Activated naive CD8-positive, alpha-beta T cell treated with anti-CD3 and anti-CD28 coated beads for 36 hours (primary cell): ENCODE measurements around the gene DMAC2. TPM values are rescaled to one million over a fixed set of nuclear protein-coding genes. Genes with fewer than 3 reads are reported as not detected.
"Not testable (repeated sequence)": the region's sequence is repeated elsewhere in the genome, so short reads cannot be mapped to it uniquely, and the experiment has no call there.

Experiments used
- DNase-seq: peaks from one replicate; pipeline ENCODE4 v3.0.0; 2021
- H3K27ac Mint-ChIP-seq: one replicate; pipeline ENCODE4 v1.8.0; 2022; ENCODE audit warnings: mild to moderate bottlenecking, moderate library complexity, mixed read lengths
- H3K27me3 Mint-ChIP-seq: one replicate; pipeline ENCODE4 v1.8.0; 2022; ENCODE audit warnings: mild to moderate bottlenecking, mixed read lengths
- H3K36me3 Mint-ChIP-seq: one replicate; pipeline ENCODE4 v1.8.0; 2021; ENCODE audit warnings: mild to moderate bottlenecking, mixed read lengths
- H3K4me1 Mint-ChIP-seq: one replicate; pipeline ENCODE4 v1.8.0; 2021; ENCODE audit warnings: mixed read lengths
- H3K4me3 Mint-ChIP-seq: one replicate; pipeline ENCODE4 v1.8.0; 2022; ENCODE audit warnings: mild to moderate bottlenecking, moderate library complexity, mixed read lengths
- H3K9me3 Mint-ChIP-seq: one replicate; pipeline ENCODE4 v1.8.0; 2022; ENCODE audit warnings: mixed read lengths
- total RNA-seq, 2 experiments: library from RNA; stranded (reverse); gene quantifications; one replicate each; pipeline ENCODE4 v1.2.3, GENCODE V29; 2021

DMAC2 gene
- total RNA-seq, 2 experiments from 2014 or later: 54.5 to 63.0 TPM

- Mint-ChIP-seq H3K4me3 (no peak overlapping the region), H3K36me3 (peaks cover 10% of the 10 kb centered on the region), H3K27ac (no peak overlapping the region), H3K9me3 (no peaks in the 10 kb centered on the region), H3K27me3 (no peaks in the 10 kb centered on the region), H3K4me1 (peaks cover 22% of the 10 kb centered on the region)
- no peak for DNase-seq
Observed at GRCh38 chr19:41403181-41403970, 36.3 kb downstream of the DMAC2 start.

GRCh38 chr19:41402010-41402409 lies 37.7 kb downstream of the DMAC2 start:
- no peak overlapping the region for H3K4me3 Mint-ChIP-seq
- no peaks in the 10 kb centered on the region for H3K27me3 Mint-ChIP-seq
- peaks cover 10% of the 10 kb centered on the region for H3K36me3 Mint-ChIP-seq
- no peaks in the 10 kb centered on the region for H3K9me3 Mint-ChIP-seq
- no peak for DNase-seq
- H3K4me1 Mint-ChIP-seq: peaks cover 28% of the 10 kb centered on the region
- no peak overlapping the region for H3K27ac Mint-ChIP-seq

- Mint-ChIP-seq H3K9me3 (no peaks in the 10 kb centered on the region), H3K27ac (no peak overlapping the region), H3K4me3 (no peak overlapping the region), H3K36me3 (peaks cover 10% of the 10 kb centered on the region), H3K27me3 (no peaks in the 10 kb centered on the region), H3K4me1 (peaks cover 29% of the 10 kb centered on the region)
- no peak for DNase-seq
Observed at GRCh38 chr19:41401483-41401882, 38.2 kb downstream of the DMAC2 start.

- peak overlapping the region; percentile 39 for H3K4me3 Mint-ChIP-seq
Observed at GRCh38 chr19:41399525-41399924, 40.2 kb downstream of the DMAC2 start.

GRCh38 chr19:41399091-41399490 lies 40.6 kb downstream of the DMAC2 start:
- Mint-ChIP-seq H3K27ac (no peak overlapping the region), H3K4me1 (peaks cover 43% of the 10 kb centered on the region), H3K27me3 (no peaks in the 10 kb centered on the region), H3K9me3 (no peaks in the 10 kb centered on the region), H3K4me3 (peak overlapping the region; percentile 98), H3K36me3 (peaks cover 17% of the 10 kb centered on the region)
- no peak for DNase-seq

More at GRCh38 chr19:41399525-41399924, 40.2 kb downstream of the DMAC2 start:
- Mint-ChIP-seq H3K36me3 (peaks cover 17% of the 10 kb centered on the region), H3K9me3 (no peaks in the 10 kb centered on the region), H3K27me3 (no peaks in the 10 kb centered on the region), H3K4me1 (peaks cover 43% of the 10 kb centered on the region), H3K27ac (no peak overlapping the region)
- no peak for DNase-seq

GRCh38 chr19:41398598-41398997 lies 41.1 kb downstream of the DMAC2 start:
- peaks cover 17% of the 10 kb centered on the region for H3K36me3 Mint-ChIP-seq
- peak overlapping the region; percentile 98 for H3K4me3 Mint-ChIP-seq
- peaks cover 43% of the 10 kb centered on the region for H3K4me1 Mint-ChIP-seq
- H3K27ac Mint-ChIP-seq: peak overlapping the region; percentile 99
- H3K27me3 Mint-ChIP-seq: no peaks in the 10 kb centered on the region
- DNase-seq: no peak
- H3K9me3 Mint-ChIP-seq: no peaks in the 10 kb centered on the region

- Mint-ChIP-seq H3K36me3 (peaks cover 15% of the 10 kb centered on the region), H3K9me3 (no peaks in the 10 kb centered on the region), H3K27me3 (no peaks in the 10 kb centered on the region), H3K4me3 (peak overlapping the region; percentile 98), H3K4me1 (peaks cover 42% of the 10 kb centered on the region), H3K27ac (peak overlapping the region; percentile 99)
- DNase-seq: no peak
Observed at GRCh38 chr19:41398050-41398418, 41.7 kb downstream of the DMAC2 start.

GRCh38 chr19:41397086-41398049 lies 42.3 kb downstream of the DMAC2 start, which contains the start of the genes BCKDHA and EXOSC5:
Gene BCKDHA (plus strand): TSS chr19:41397818. CDS start chr19:41397828, 10 bp downstream.
Gene EXOSC5 (minus strand): TSS chr19:41397359. CDS start chr19:41397328, 31 bp downstream.
- peak within 1 kb of the TSS; percentile 99 for H3K27ac Mint-ChIP-seq
- peak within 1 kb of the TSS; percentile 98 for H3K4me3 Mint-ChIP-seq
- peaks cover 14% of the 10 kb centered on the region for H3K36me3 Mint-ChIP-seq
- no peaks in the 10 kb centered on the region for H3K27me3 Mint-ChIP-seq
- peak; percentile 99 for DNase-seq
- peaks cover 40% of the 10 kb centered on the region for H3K4me1 Mint-ChIP-seq
- no peaks in the 10 kb centered on the region for H3K9me3 Mint-ChIP-seq

- peak overlapping the region; percentile 26 for H3K27ac Mint-ChIP-seq
- no peaks in the 10 kb centered on the region for H3K27me3 Mint-ChIP-seq
- no peak for DNase-seq
- peaks cover 9% of the 10 kb centered on the region for H3K36me3 Mint-ChIP-seq
- peaks cover 33% of the 10 kb centered on the region for H3K4me1 Mint-ChIP-seq
- H3K4me3 Mint-ChIP-seq: peak overlapping the region; percentile 98
- no peaks in the 10 kb centered on the region for H3K9me3 Mint-ChIP-seq
Observed at GRCh38 chr19:41395355-41395754, 44.4 kb downstream of the DMAC2 start.

- Mint-ChIP-seq H3K27ac (no peak overlapping the region), H3K4me3 (no peak overlapping the region), H3K27me3 (no peaks in the 10 kb centered on the region), H3K4me1 (peaks cover 17% of the 10 kb centered on the region), H3K9me3 (no peaks in the 10 kb centered on the region), H3K36me3 (peaks cover 12% of the 10 kb centered on the region)
- DNase-seq: no peak
Observed at GRCh38 chr19:41392775-41393174, 46.9 kb downstream of the DMAC2 start.

GRCh38 chr19:41391618-41392017 lies 48.1 kb downstream of the DMAC2 start:
- no peak for DNase-seq
- peaks cover 15% of the 10 kb centered on the region for H3K4me1 Mint-ChIP-seq
- H3K9me3 Mint-ChIP-seq: no peaks in the 10 kb centered on the region
- H3K27me3 Mint-ChIP-seq: no peaks in the 10 kb centered on the region
- H3K27ac Mint-ChIP-seq: no peak overlapping the region
- no peak overlapping the region for H3K4me3 Mint-ChIP-seq
- H3K36me3 Mint-ChIP-seq: peaks cover 12% of the 10 kb centered on the region

GRCh38 chr19:41386442-41386841 lies 53.3 kb downstream of the DMAC2 start:
- Mint-ChIP-seq H3K4me3 (no peak overlapping the region), H3K4me1 (no peaks in the 10 kb centered on the region), H3K27ac (no peak overlapping the region), H3K36me3 (peaks cover 14% of the 10 kb centered on the region), H3K9me3 (no peaks in the 10 kb centered on the region), H3K27me3 (no peaks in the 10 kb centered on the region)
- DNase-seq: no peak

- H3K27ac Mint-ChIP-seq: no peak overlapping the region
- no peak for DNase-seq
- H3K9me3 Mint-ChIP-seq: no peaks in the 10 kb centered on the region
- no peaks in the 10 kb centered on the region for H3K27me3 Mint-ChIP-seq
- no peaks in the 10 kb centered on the region for H3K4me1 Mint-ChIP-seq
- H3K4me3 Mint-ChIP-seq: no peak overlapping the region
- peaks cover 11% of the 10 kb centered on the region for H3K36me3 Mint-ChIP-seq
Observed at GRCh38 chr19:41384351-41384750, 55.4 kb downstream of the DMAC2 start.

GRCh38 chr19:41381536-41381935 lies 58.2 kb downstream of the DMAC2 start:
- not testable (repeated sequence) for DNase-seq, H3K27me3 Mint-ChIP-seq, H3K27ac Mint-ChIP-seq, H3K4me3 Mint-ChIP-seq, H3K9me3 Mint-ChIP-seq
- H3K36me3 Mint-ChIP-seq: peaks cover 11% of the 10 kb centered on the region
- H3K4me1 Mint-ChIP-seq: peaks cover 13% of the 10 kb centered on the region
